Caco-2 (cell line): ENCODE data around the gene SLC7A1. TPM values are rescaled to one million over a fixed set of nuclear protein-coding genes. Genes with fewer than 3 reads are reported as not detected.

Experiments
- BruUV-seq: library from RNA; stranded (reverse); fragments of 400-500 nt; replicated peaks from 2 replicates; lab custom pipeline; 2021; lab: Mats Ljungman, UMichigan
- CTCF ChIA-PET: fragments of 300-600 bp; sonication (Branson Sonifier 250); formaldehyde crosslinking; loops from one replicate; lab custom pipeline; 2022; ENCODE audit warnings: antibody characterized with exemption; lab: Charles Lee
- POLR2A ChIA-PET: fragments of 300-600 bp; sonication (Branson Sonifier 250); formaldehyde crosslinking; loops from one replicate; lab custom pipeline; 2022; ENCODE audit warnings: antibody characterized with exemption; lab: Charles Lee
- DNase-seq, 2 experiments: peaks; one replicate each; pipeline versions ENCODE4 v3.0.0 to v3.0.0-alpha.2; 2020 to 2022
- H3K27me3 ChIP-seq: replicated peaks from 2 replicates; pipeline ENCODE4 v1.6.0; 2011; ENCODE audit warnings: low read length; ENCODE audit not compliant: control insufficient read depth, insufficient read depth
- H3K36me3 ChIP-seq: 2 replicates; pipeline ENCODE4 v1.5.1; 2011; ENCODE audit warnings: low read length; ENCODE audit not compliant: control insufficient read depth, insufficient read depth
- H3K4me1 ChIP-seq: fragments of 250-450 bp; sonication (Bioruptor Pico); 2 replicates; pipeline ENCODE4 v1.5.1; 2020; ENCODE audit warnings: mild to moderate bottlenecking
- H3K4me3 ChIP-seq: 2 replicates; pipeline ENCODE4 v1.5.1; 2011; ENCODE audit warnings: low read depth, mild to moderate bottlenecking, control low read depth, low read length
- H3K9me3 ChIP-seq: fragments of 250-450 bp; sonication (Bioruptor Pico); 2 replicates; pipeline ENCODE4 v1.5.1; 2020; ENCODE audit warnings: mild to moderate bottlenecking, moderate library complexity
- H3K27ac Mint-ChIP-seq: one replicate; pipeline ENCODE4 v1.8.0; 2022; ENCODE audit warnings: mixed read lengths; ENCODE audit not compliant: unreplicated experiment
- H3K27me3 Mint-ChIP-seq: one replicate; pipeline ENCODE4 v1.8.0; 2022; ENCODE audit warnings: mixed read lengths; ENCODE audit not compliant: insufficient read depth, unreplicated experiment
- H3K36me3 Mint-ChIP-seq: one replicate; pipeline ENCODE4 v1.8.0; 2022; ENCODE audit warnings: mild to moderate bottlenecking, mixed read lengths; ENCODE audit not compliant: insufficient read depth, unreplicated experiment
- H3K4me1 Mint-ChIP-seq: one replicate; pipeline ENCODE4 v1.8.0; 2022; ENCODE audit warnings: low read depth, mixed read lengths; ENCODE audit not compliant: unreplicated experiment
- H3K4me3 Mint-ChIP-seq: one replicate; pipeline ENCODE4 v1.8.0; 2022; ENCODE audit warnings: mild to moderate bottlenecking, moderate library complexity, mixed read lengths; ENCODE audit not compliant: unreplicated experiment
- H3K9me3 Mint-ChIP-seq: one replicate; pipeline ENCODE4 v1.8.0; 2022; ENCODE audit warnings: mixed read lengths; ENCODE audit not compliant: unreplicated experiment
- CTCF ChIP-seq, 2 experiments: fragments of 200-600 bp in 1 of 2; IDR thresholded peaks; 1 replicate in 1 of 2; 2 replicates in 1 of 2; pipeline versions ENCODE4 v1.5.1 to v1.8.0; 2011 to 2022; ENCODE audit warnings: antibody characterized with exemption in 1 of 2, control low read depth in 1 of 2, inconsistent platforms in 1 of 2, low read depth in 1 of 2, low read length in 1 of 2, mild to moderate bottlenecking in 1 of 2, moderate library complexity in 1 of 2; ENCODE audit not compliant: insufficient read depth in 1 of 2, severe bottlenecking in 1 of 2, unreplicated experiment in 1 of 2
- intact Hi-C: fragments of 100-400 bp; cut with micrococcal nuclease; formaldehyde crosslinking; loops from one replicate; pipeline ENCODE4 v1.10.0; 2022; ENCODE audit not compliant: unreplicated experiment
- total RNA-seq: library from RNA; stranded (reverse); gene quantifications from 2 replicates; pipeline ENCODE4 v1.2.3, GENCODE V29; 2022

Gene SLC7A1
- total RNA-seq, 1 experiment from 2014 or later, result 180 TPM

DNA sequence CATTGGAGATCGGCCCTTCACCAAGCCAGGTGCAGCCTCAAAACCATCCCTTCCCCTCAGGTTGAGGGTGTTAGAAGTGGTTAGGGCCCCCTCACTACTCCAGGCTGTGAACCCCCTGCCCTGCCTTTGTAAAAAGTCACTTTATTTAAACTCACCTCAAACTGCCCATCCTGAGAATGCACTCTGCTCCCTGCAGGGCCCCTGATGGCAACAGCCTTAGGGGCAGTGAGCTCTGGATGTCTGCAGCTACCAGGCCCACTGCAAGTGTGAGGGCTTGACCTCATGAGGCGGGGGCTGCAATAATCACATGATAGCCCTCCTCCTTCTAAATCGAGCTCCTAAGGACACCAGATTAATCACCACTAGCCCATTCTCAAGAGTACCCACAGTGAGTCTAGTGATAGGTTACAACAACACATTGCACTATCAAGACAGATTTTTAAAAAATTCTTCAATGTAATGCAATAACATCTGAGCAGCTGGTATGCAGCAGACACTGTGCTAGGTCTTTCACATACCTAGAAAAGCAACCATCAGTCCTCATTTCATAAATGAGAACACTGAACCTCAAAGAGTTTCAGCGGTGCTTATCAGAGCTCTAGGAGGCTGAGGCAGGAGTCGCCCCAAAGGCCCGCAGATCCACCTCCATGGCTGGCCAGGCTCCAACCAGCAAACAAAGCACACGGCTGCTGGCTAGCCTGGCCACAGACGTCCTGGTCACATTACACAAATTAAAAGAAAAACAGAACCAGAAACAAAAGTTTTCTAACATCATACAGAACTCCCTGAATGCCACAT is 26.0 kb downstream of the SLC7A1 start:
- no peak for DNase-seq
- H3K4me1 Mint-ChIP-seq, result peaks cover 22% of the 10 kb centered on the region

DNA sequence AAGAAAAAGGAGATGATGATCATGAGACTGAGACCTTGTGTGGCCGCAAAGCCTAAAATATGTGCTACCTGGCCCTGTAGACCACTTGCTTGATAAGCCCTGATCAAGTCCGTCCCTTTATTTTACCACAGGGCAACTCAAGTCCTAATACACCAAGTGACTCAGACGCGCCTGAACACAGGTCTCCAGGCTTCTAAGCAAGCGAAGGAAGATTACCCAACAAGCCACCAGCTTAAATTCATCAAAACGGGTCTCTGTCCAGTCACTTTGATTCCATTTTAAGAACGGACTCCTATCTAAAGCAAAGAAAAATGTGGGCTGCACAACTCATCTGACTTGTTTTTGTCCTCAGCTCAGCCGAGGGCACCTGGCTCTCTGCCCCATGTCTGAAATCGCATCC is 26.8 kb downstream of the SLC7A1 start:
- H3K4me1 Mint-ChIP-seq, result peaks cover 22% of the 10 kb centered on the region

More for the DNA sequence above, 26.0 kb downstream of the SLC7A1 start:
- Histone ChIP-seq H3K9me3 (no peaks in the 10 kb centered on the region), H3K36me3 (no peaks in the 10 kb centered on the region), H3K4me3 (no peak overlapping the region), H3K4me1 (no peaks in the 10 kb centered on the region; the same call in 1 of the 2 replicates), H3K27me3 (no peaks in the 10 kb centered on the region)
- Mint-ChIP-seq H3K9me3 (no peaks in the 10 kb centered on the region), H3K27me3 (no peaks in the 10 kb centered on the region), H3K36me3 (peaks cover 56% of the 10 kb centered on the region), H3K4me3 (no peak overlapping the region), H3K27ac (no peak overlapping the region)
- ChIA-PET POLR2A (no interaction called here), CTCF (no interaction called here)
- no TSS peak for BruUV-seq
- intact Hi-C loops, result no loop called here
- no peak for TF ChIP-seq CTCF (IDR thresholded peaks at IDR 0.05; ENCODE audit: insufficient read depth in 1 of 2, low read depth in 1 of 2, low read length in 1 of 2, severe bottlenecking in 1 of 2, unreplicated experiment in 1 of 2)

DNA sequence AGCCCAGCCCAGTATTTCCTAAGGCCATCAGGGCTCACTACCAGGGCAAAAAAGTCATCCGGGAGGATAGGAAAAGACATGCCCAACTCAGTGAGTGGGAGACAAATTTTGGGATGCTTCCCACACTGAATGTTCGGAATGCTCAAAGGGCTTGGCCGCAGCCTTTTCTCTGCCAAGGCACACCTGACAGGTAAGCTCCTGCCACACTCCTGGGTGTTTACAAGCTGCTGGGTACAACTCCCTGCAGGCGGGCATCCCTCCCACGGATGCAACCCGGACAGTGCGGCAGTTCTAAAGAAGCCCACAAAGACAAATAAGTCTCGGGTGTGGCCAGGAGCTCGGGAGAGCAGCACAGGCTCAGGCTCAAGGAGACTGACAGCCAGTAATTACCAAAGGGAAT is 28.1 kb downstream of the SLC7A1 start:
- POLR2A ChIA-PET, result no interaction called here
- H3K4me3 ChIP-seq, result no peak overlapping the region
- no peaks in the 10 kb centered on the region for H3K9me3 Mint-ChIP-seq
- H3K36me3 ChIP-seq, result no peaks in the 10 kb centered on the region
- no peaks in the 10 kb centered on the region for H3K9me3 ChIP-seq
- no peak overlapping the region for H3K27ac Mint-ChIP-seq
- no peaks in the 10 kb centered on the region for H3K27me3 Mint-ChIP-seq
- BruUV-seq, result no TSS peak
- CTCF ChIA-PET, result no interaction called here
- H3K36me3 Mint-ChIP-seq, result peaks cover 52% of the 10 kb centered on the region
- H3K4me3 Mint-ChIP-seq, result no peak overlapping the region
- intact Hi-C loops, result no loop called here
- H3K4me1 ChIP-seq, result no peaks in the 10 kb centered on the region; the same call in 1 of the 2 replicates
- peaks cover 20% of the 10 kb centered on the region for H3K4me1 Mint-ChIP-seq
- H3K27me3 ChIP-seq, result no peaks in the 10 kb centered on the region
- no peak for TF ChIP-seq CTCF (IDR thresholded peaks at IDR 0.05; ENCODE audit: insufficient read depth in 1 of 2, low read depth in 1 of 2, low read length in 1 of 2, severe bottlenecking in 1 of 2, unreplicated experiment in 1 of 2)
- no peak for DNase-seq

More for the DNA sequence above, 26.8 kb downstream of the SLC7A1 start:
- POLR2A ChIA-PET, result interaction anchor here (0.5 kb wide), 1 partner anchor 54 kb away, joined by 3 read pairs; no protein-coding TSS in a partner anchor
- no peak overlapping the region for H3K4me3 Mint-ChIP-seq
- Histone ChIP-seq H3K4me3 (no peak overlapping the region), H3K27me3 (no peaks in the 10 kb centered on the region), H3K36me3 (no peaks in the 10 kb centered on the region), H3K4me1 (no peaks in the 10 kb centered on the region; the same call in 1 of the 2 replicates), H3K9me3 (no peaks in the 10 kb centered on the region)
- peaks cover 49% of the 10 kb centered on the region for H3K36me3 Mint-ChIP-seq
- no peak for DNase-seq
- H3K27ac Mint-ChIP-seq, result no peak overlapping the region
- BruUV-seq, result no TSS peak
- no peaks in the 10 kb centered on the region for H3K27me3 Mint-ChIP-seq
- no peaks in the 10 kb centered on the region for H3K9me3 Mint-ChIP-seq
- no peak for TF ChIP-seq CTCF (IDR thresholded peaks at IDR 0.05; ENCODE audit: insufficient read depth in 1 of 2, low read depth in 1 of 2, low read length in 1 of 2, severe bottlenecking in 1 of 2, unreplicated experiment in 1 of 2)
- intact Hi-C loops, result no loop called here
- CTCF ChIA-PET, result no interaction called here
